Measurements from ENCODE around the gene FAHD2A. TPM values are rescaled to one million over a fixed set of nuclear protein-coding genes. Genes with fewer than 3 reads are reported as not detected.
A peak's percentile ranks its signal among the peaks of the same experiment; 100 is the strongest.
"Not testable (repeated sequence)": the region's sequence is repeated elsewhere in the genome, so short reads cannot be mapped to it uniquely, and the experiment has no call there.

Gene FAHD2A
- total and polyA plus RNA-seq, 12 donors = 24.1 to 45.1 (median 39.8) TPM

DNA sequence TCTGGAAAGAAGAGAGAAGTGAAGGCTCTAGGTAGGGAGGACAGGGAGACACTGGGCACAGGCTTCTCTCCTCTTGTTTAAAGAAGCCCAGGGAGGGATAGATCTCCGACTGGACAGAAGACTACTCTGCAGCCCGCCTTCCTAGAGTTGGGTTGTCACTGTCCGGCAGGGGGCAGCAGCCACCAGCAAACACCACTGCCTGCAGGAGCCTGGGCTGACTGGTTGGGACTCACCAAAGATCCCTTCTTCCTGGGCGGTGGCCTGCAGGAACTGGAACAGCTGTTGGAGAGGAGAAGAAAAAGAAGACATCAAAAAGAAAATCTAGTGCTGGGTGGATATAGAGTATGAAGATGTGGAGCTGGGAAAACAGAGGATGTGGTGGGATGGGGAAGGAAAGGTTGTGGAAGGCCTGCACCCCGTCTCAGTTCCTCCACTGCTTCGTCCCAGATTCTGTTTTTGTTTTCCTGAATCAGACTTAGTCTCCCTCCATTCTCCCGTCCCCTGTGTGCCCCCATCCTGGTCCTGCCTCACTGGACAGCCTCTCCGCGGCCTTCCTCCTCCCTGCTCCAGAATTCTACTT lies 11.6 kb downstream of the FAHD2A start:
- not testable (repeated sequence) for H3K27me3 ChIP-seq, H3K4me1 ChIP-seq, H3K9me3 ChIP-seq, H3K4me3 ChIP-seq, H3K27ac ChIP-seq
- ATAC-seq = peak; percentile 91 to 96 (median 94)
- 47 to 51% methylated on average over 7 to 8 of the region's 9 CpGs for WGBS, 2 donors
- TF ChIP-seq, protein P1, sequence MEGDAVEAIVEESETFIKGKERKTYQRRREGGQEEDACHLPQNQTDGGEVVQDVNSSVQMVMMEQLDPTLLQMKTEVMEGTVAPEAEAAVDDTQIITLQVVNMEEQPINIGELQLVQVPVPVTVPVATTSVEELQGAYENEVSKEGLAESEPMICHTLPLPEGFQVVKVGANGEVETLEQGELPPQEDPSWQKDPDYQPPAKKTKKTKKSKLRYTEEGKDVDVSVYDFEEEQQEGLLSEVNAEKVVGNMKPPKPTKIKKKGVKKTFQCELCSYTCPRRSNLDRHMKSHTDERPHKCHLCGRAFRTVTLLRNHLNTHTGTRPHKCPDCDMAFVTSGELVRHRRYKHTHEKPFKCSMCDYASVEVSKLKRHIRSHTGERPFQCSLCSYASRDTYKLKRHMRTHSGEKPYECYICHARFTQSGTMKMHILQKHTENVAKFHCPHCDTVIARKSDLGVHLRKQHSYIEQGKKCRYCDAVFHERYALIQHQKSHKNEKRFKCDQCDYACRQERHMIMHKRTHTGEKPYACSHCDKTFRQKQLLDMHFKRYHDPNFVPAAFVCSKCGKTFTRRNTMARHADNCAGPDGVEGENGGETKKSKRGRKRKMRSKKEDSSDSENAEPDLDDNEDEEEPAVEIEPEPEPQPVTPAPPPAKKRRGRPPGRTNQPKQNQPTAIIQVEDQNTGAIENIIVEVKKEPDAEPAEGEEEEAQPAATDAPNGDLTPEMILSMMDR (IDR thresholded peaks at IDR 0.05) = peak; percentile 76 to 91 (median 85)
- peaks cover 0 to 31% (median 0%) of the 10 kb centered on the region in 9 donors for H3K36me3 ChIP-seq
- peak; percentile 77 to 85 for DNase-seq
- intact Hi-C loops (cut with DNase I) = loop anchor here in 4 of 10 donors (5.0 kb wide), 2 partner anchors 313 to 318 kb away; no protein-coding TSS in a partner anchor

DNA sequence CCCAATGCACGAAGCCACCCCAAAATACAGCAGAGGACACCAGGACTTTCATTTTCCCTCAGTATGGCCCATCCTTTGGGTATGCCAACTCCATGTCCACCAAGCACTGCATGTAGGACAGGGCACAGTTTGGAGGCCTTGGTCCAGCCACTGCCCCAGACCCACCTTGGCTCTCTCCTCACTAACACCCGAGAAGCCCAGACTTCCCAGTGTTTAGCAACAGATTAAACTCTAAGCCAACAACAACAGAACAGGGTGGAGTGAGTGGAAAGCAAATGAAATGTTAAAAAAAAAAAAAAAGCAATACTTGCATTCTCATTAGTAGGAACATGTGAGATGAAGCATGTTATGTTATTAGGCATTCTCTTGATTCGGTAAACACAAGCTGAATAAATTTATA lies 12.6 kb downstream of the FAHD2A start:
- H3K4me3 ChIP-seq; H3K27ac ChIP-seq; H3K27me3 ChIP-seq; intact Hi-C loops (cut with DNase I); DNase-seq; H3K4me1 ChIP-seq; H3K9me3 ChIP-seq: not testable (repeated sequence)
- peak in 3 of 8 donors; percentile 21 to 54 (median 34) for ATAC-seq
- H3K36me3 ChIP-seq = peaks cover 0 to 27% (median 0%) of the 10 kb centered on the region in 9 donors
- 72 to 82% methylated on average over 3 of the region's 3 CpGs for WGBS, 2 donors

DNA sequence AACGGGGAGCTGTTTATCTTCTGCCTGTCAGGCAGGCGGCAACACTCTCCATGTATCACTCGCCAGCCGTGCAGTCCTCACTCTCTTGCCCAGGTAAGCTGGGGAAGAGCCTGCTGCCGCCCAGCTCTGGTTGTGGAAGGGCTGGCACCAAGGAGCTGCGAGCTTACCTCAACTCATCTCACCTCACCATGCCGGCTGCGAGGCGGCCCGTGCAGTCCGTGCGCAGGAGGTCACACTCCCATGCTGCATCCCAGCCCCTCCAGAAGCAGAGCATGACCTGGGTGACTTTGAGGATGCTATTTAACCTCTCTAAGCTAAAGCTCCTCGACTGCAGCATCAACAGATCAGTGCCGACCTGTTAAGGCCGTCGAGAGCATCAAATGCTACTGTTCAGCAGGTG lies 13.1 kb downstream of the FAHD2A start:
- H3K27me3 ChIP-seq; intact Hi-C loops (cut with DNase I); ATAC-seq; H3K27ac ChIP-seq; DNase-seq; H3K4me3 ChIP-seq; H3K9me3 ChIP-seq; H3K4me1 ChIP-seq: not testable (repeated sequence)
- 90 to 94% methylated on average over 16 of the region's 16 CpGs for WGBS, 2 donors
- peaks cover 0 to 27% (median 0%) of the 10 kb centered on the region in 9 donors for H3K36me3 ChIP-seq

DNA sequence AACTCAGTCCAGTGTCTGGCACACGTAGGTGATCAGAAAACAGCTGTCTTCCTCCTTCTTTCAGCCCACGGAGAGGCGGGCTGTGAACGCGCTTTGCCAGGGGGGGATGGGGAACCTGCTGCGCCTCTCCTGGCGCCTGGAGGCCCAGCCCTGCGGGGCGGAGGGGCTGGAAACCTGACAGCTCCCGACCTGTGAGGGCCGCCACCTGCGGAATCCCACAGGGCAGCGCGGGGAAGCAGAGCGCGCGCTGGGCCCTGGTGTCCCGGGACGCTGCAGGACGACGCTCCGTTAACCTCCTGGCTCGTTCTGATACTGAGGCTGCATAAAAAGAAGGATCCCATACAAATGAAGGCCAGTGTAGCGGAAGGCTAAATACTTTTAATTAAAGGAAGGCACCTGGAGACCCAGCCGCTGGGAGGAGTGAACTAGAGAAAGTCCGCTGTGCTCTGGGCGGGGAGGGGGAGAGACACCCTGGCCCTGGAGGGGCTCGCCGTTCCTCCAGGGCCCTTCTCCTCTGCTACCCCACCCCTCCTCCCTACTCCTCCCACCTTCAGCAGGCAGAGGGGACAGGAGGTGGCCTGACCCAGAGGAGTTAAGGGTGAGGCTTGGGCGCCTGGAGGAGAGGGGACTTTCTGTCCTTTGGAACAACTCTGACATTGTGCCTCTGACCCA lies 24.8 kb downstream of the FAHD2A start:
- DNase-seq; H3K4me3 ChIP-seq; H3K4me1 ChIP-seq; H3K9me3 ChIP-seq; H3K27me3 ChIP-seq; intact Hi-C loops (cut with DNase I); H3K36me3 ChIP-seq; ATAC-seq; H3K27ac ChIP-seq: not testable (repeated sequence)
- WGBS, 2 donors = 26 to 30% methylated on average over 11 to 14 of the region's 30 CpGs

DNA sequence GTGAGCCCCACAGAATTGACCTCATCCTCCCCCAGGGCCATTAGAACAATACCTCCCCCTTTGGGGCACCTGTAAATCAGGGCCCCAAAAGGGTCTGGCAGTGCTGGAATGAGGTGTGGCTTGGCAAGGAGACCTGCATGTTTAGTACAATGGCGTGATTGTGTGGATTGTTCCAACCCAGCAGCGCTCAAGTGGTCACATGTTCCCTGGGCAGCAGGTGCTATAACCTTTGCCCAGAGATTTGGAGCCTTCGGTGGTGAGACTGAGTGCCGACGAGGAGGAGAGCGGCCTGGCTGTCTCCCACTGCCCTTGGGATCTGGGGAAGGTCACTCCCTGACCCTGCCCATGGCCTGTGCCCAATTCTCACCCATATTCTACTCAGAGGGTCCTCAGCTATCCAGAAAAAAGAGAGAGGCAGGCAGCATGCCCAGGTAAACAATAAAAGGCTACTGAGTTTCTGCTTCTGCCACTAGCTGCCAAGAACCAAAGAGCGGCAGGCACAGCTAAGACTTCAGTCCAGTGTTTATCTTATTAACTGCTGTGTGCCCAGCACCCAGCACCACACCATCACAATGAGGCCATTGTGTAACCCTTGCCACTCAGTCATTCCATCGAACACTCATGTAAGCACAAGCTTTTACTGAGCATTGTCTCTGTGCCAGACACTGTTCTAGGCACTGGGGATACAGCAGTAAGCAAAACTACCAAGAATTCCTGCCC lies 27.4 kb downstream of the FAHD2A start:
- H3K36me3 ChIP-seq; DNase-seq; H3K4me3 ChIP-seq; H3K27me3 ChIP-seq; intact Hi-C loops (cut with DNase I); H3K27ac ChIP-seq; H3K9me3 ChIP-seq; H3K4me1 ChIP-seq: not testable (repeated sequence)
- peak in 7 of 8 donors; percentile 48 to 84 (median 61) for ATAC-seq
- no CpG with 5 or more reads among the region's 8 CpGs for WGBS, 2 donors

DNA sequence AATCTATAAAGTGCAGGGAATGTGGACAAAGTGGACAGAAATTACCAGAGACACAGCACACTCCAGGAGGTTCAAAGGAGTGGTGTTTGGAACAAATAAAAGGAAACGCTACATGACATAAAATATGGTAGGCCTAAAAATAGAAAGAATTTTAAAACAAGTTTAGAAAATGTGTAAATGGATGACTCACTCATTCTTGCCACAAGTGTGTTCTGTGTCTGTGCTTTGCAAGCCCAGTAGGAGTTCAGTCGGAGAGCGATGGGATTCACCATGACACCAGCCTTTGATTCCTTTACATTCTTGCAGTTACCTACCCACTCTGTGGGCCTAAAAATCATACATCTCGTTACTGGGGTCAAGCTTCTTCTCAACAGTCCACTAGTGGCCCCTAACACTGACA lies 30.9 kb downstream of the FAHD2A start:
- H3K27ac ChIP-seq; H3K9me3 ChIP-seq; intact Hi-C loops (cut with DNase I); DNase-seq; H3K4me3 ChIP-seq; H3K27me3 ChIP-seq; H3K36me3 ChIP-seq; H3K4me1 ChIP-seq; ATAC-seq: not testable (repeated sequence)
- WGBS, 2 donors = 81 to 93% methylated on average over 1 of the region's 4 CpGs

DNA sequence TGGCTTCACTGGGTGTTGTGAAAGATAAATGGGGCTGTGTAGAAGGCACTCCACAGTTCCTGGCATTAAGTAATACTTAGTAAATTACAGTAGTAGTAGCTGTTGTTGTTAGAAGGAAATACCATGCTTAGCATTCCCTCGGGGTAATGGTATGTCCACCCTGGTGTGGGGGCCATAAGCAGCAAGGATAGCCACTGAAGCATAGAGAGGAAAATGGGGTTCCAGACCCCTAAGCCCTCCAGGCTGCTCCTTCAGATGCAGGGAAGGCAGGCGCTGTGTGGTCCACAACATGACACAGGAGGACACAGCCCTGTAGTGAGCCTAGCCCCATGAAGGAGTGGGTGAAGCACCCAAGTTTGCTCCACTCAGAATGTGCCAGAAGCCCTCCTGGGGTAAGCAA lies 31.5 kb downstream of the FAHD2A start:
- H3K4me1 ChIP-seq; H3K9me3 ChIP-seq; H3K27me3 ChIP-seq; intact Hi-C loops (cut with DNase I); H3K36me3 ChIP-seq; DNase-seq; H3K4me3 ChIP-seq: not testable (repeated sequence)
- peak in 3 of 8 donors; percentile 2 to 18 (median 18) for ATAC-seq
- peak overlapping the region in 2 of 10 donors; percentile 45 to 56 for H3K27ac ChIP-seq
- WGBS, 2 donors = 91 to 94% methylated on average over 2 of the region's 2 CpGs

DNA sequence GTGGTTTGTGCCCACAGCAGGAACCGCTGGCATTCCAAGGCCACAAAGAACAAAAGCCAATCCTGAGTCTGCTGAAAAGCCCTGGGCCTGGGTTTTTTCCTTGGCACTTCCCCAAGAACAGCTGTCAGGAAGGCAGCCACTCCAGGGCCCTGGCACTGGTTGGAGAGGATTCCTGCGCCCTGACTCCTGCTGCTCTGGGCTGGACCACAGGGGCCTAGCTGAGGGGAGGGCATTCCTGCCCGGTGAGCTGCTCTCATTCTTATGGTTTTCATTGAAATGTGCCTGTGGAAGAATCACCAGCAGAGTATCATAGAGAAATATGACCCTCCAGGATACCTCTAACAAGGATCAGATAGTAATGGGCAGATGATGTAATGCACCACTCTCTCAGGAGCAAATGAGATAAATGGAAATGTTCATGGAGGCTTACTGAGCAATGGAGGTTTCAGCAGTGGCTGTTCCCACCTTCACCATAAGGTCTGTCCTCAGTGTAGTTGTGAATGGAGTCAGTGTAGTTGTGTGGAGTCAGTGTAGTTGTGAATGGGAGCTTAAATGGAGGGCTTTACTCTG lies 32.1 kb downstream of the FAHD2A start:
- H3K4me3 ChIP-seq; H3K9me3 ChIP-seq; H3K27me3 ChIP-seq; H3K36me3 ChIP-seq; H3K27ac ChIP-seq; intact Hi-C loops (cut with DNase I); H3K4me1 ChIP-seq: not testable (repeated sequence)
- ATAC-seq (peak; percentile 77 to 96 (median 90)), DNase-seq (peak; percentile 12 to 34)
- WGBS, 2 donors = 30 to 35% methylated on average over 2 of the region's 3 CpGs

DNA sequence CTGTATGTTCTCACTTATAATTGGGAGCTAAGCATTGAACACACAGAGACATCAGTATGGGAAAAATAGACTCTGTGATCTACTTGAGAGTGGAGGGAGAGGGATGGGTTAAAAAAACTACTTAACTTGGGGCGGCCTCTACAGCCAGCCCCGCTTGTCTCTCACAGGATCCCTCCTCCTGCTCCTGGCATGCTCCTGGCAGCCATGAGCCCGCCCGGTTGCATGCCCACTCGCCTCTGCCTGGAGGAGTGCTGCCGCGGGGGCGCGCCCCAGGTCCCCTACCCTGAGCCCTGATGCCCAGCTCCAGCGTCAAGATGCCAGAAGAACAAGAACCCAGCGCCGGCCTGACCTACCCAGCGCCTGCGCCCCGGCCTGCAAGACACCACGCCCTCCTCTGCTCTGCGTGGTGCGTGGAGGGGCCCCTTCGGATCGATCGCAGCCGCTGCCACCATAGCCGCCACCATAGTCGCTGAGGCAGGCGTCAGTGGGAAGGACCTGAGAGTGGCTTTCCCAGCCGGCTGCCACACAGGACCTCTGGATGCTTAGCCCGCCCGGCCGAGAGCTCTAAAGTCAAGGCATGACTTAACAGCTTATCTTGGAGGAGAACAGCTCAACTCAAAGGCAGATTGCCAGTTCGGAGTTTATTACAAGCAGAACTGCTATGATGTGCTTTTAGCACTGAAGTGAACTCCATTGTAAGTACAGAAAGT lies 32.8 kb downstream of the FAHD2A start:
- intact Hi-C loops (cut with DNase I); DNase-seq: not testable (repeated sequence)
- peak; percentile 40 to 72 (median 58) for ATAC-seq

More for the DNA sequence above, 32.8 kb downstream of the FAHD2A start:
- no CpG with 5 or more reads among the region's 30 CpGs for WGBS, 2 donors
- H3K36me3 ChIP-seq, H3K27me3 ChIP-seq, H3K9me3 ChIP-seq, H3K4me3 ChIP-seq, H3K4me1 ChIP-seq, H3K27ac ChIP-seq: not testable (repeated sequence)
